Progenitor cell of endocrine pancreas (in vitro differentiated cells): Measurements from ENCODE around the gene NAA10. TPM values are rescaled to one million over a fixed set of nuclear protein-coding genes. Genes with fewer than 3 reads are reported as not detected.

Experiments used
- DNase-seq: peaks from one replicate; pipeline ENCODE4 v3.0.0; 2021; ENCODE audit warnings: low spot score; ENCODE audit not compliant: unreplicated experiment
- H3K27ac Mint-ChIP-seq: 2 replicates; pipeline ENCODE4 v1.8.0; 2021; ENCODE audit warnings: mild to moderate bottlenecking, moderate library complexity, mixed read lengths
- H3K27me3 Mint-ChIP-seq: 2 replicates; pipeline ENCODE4 v1.8.0; 2021; ENCODE audit warnings: mixed read lengths
- H3K36me3 Mint-ChIP-seq: 2 replicates; pipeline ENCODE4 v1.8.0; 2022; ENCODE audit warnings: mixed read lengths; ENCODE audit not compliant: insufficient read depth
- H3K4me1 Mint-ChIP-seq: 2 replicates; pipeline ENCODE4 v1.8.0; 2021; ENCODE audit warnings: low read depth, mixed read lengths
- H3K4me3 Mint-ChIP-seq: 2 replicates; pipeline ENCODE4 v1.8.0; 2021; ENCODE audit warnings: low read depth, mild to moderate bottlenecking, moderate library complexity, mixed read lengths
- H3K9me3 Mint-ChIP-seq: 2 replicates; pipeline ENCODE4 v1.8.0; 2021; ENCODE audit warnings: low read depth, mixed read lengths
- total RNA-seq: library from RNA; stranded (reverse); gene quantifications from 2 replicates; pipeline ENCODE4 v1.2.1, GENCODE V29; 2021
- TF ChIP-seq, protein P1 (sequence below): fragments of 200-600 bp; sonication (generic); IDR thresholded peaks from one replicate; pipeline ENCODE4 v1.5.0; 2021; ENCODE audit warnings: antibody characterized with exemption, mild to moderate bottlenecking; ENCODE audit not compliant: unreplicated experiment

Gene NAA10
- total RNA-seq, 1 donor from 2014 or later = 85.3 TPM

DNA sequence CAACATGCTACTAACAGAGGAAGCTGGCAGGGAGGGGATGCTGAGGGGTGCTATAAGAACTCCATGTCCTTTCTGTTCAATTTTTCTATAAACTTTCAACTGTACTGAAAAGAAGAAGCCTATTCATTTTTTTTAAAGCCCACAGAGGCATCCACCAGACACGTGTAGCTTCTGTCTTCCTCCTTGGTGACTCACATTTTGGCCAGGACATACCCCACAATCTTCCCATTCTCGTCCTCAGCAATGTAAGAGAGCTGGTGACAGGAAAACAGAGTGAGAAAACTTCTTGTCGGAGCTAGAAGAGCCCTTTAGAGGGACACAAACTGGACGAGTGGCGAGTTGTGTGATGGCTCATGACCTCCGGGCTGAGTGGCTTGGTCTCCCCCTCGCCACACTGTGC is 1.1 kb downstream of the NAA10 start:
- Mint-ChIP-seq H3K4me3 (peak overlapping the region; percentile 86), H3K36me3 (peaks cover 4% of the 10 kb centered on the region), H3K27me3 (no peaks in the 10 kb centered on the region), H3K27ac (no peak overlapping the region), H3K9me3 (peaks cover 10% of the 10 kb centered on the region), H3K4me1 (peaks cover 7% of the 10 kb centered on the region)
- DNase-seq = no peak
- TF ChIP-seq, protein P1, sequence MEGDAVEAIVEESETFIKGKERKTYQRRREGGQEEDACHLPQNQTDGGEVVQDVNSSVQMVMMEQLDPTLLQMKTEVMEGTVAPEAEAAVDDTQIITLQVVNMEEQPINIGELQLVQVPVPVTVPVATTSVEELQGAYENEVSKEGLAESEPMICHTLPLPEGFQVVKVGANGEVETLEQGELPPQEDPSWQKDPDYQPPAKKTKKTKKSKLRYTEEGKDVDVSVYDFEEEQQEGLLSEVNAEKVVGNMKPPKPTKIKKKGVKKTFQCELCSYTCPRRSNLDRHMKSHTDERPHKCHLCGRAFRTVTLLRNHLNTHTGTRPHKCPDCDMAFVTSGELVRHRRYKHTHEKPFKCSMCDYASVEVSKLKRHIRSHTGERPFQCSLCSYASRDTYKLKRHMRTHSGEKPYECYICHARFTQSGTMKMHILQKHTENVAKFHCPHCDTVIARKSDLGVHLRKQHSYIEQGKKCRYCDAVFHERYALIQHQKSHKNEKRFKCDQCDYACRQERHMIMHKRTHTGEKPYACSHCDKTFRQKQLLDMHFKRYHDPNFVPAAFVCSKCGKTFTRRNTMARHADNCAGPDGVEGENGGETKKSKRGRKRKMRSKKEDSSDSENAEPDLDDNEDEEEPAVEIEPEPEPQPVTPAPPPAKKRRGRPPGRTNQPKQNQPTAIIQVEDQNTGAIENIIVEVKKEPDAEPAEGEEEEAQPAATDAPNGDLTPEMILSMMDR = no peak

DNA sequence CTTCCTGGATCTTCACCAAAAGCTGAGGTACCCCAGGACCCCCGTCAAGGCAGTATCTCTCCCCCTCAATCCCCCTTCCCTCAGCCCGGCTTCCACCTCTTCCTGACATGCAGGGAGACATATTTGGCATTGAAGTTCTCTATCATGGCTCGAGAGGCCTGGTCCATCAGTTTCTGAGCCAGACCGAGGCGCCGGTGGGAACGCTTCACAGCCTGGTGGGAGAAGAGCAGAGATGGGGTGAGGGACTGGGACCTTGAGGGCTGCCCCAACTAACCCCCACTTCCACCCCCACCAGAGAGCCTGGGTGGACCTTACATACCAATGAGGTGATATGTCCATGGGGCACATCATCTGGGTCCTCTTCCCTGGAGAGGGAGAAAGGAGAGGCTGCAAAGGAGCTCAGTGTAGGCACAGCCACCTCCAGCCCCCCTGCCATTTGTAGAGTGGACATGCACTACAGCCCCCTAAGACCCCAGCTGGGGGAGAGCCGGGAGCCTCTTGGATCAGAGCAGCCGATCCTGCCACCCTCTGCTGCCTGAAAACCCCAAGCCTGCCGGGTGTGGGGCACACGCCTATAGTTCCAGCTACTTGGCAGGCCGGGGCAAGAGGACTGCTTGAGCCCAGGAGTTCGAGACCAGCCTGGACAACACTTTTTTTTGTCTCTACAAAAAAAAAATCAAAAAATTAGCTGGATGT is 2.5 kb downstream of the NAA10 start:
- Mint-ChIP-seq H3K36me3 (peaks cover 4% of the 10 kb centered on the region), H3K4me3 (no peak overlapping the region), H3K9me3 (peaks cover 10% of the 10 kb centered on the region), H3K4me1 (peaks cover 9% of the 10 kb centered on the region), H3K27me3 (no peaks in the 10 kb centered on the region), H3K27ac (no peak overlapping the region)
- no peak for DNase-seq
- TF ChIP-seq, protein P1 = no peak

- peaks cover 9% of the 10 kb centered on the region for H3K4me1 Mint-ChIP-seq
- DNase-seq = no peak
- peaks cover 10% of the 10 kb centered on the region for H3K9me3 Mint-ChIP-seq
- H3K4me3 Mint-ChIP-seq = no peak overlapping the region
- TF ChIP-seq, protein P1 = no peak
- peaks cover 4% of the 10 kb centered on the region for H3K36me3 Mint-ChIP-seq
- no peak overlapping the region for H3K27ac Mint-ChIP-seq
- H3K27me3 Mint-ChIP-seq = no peaks in the 10 kb centered on the region
These were observed 3.1 kb downstream of the NAA10 start for GRCh38 chrX:153931748-153932147.

DNA sequence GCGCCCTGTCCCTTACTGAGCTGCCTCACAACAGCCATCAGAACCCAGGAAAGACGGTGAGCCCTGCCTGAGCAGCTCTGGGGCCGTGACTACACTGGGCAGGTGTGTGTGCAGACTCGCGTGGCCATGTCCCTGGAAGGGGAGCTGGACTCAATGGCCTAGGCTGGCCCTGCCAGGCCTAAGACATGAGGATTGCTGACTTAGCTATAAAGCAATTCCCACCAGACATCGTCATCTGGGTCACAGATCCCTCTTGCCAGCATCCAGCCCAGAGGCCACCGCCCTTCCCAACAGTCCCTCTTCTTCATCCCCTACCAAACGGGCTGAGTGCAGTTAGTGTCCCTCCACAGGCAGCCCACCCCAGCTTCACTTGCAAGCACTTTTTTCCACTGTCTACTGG is 3.7 kb downstream of the NAA10 start:
- no peak for DNase-seq
- Mint-ChIP-seq H3K36me3 (peaks cover 4% of the 10 kb centered on the region), H3K27ac (no peak overlapping the region), H3K4me1 (peaks cover 9% of the 10 kb centered on the region), H3K27me3 (no peaks in the 10 kb centered on the region), H3K4me3 (no peak overlapping the region), H3K9me3 (peaks cover 6% of the 10 kb centered on the region)
- TF ChIP-seq, protein P1 = no peak

- no peak for DNase-seq
- TF ChIP-seq, protein P1 = no peak
- Mint-ChIP-seq H3K27me3 (no peaks in the 10 kb centered on the region), H3K4me3 (no peak overlapping the region), H3K27ac (no peak overlapping the region), H3K9me3 (peaks cover 6% of the 10 kb centered on the region), H3K36me3 (peaks cover 4% of the 10 kb centered on the region), H3K4me1 (peaks cover 11% of the 10 kb centered on the region)
These were observed 4.6 kb downstream of the NAA10 start for GRCh38 chrX:153930011-153930910.
